ENCODE measurements around the gene PRRX1.

Gene PRRX1

DNA sequence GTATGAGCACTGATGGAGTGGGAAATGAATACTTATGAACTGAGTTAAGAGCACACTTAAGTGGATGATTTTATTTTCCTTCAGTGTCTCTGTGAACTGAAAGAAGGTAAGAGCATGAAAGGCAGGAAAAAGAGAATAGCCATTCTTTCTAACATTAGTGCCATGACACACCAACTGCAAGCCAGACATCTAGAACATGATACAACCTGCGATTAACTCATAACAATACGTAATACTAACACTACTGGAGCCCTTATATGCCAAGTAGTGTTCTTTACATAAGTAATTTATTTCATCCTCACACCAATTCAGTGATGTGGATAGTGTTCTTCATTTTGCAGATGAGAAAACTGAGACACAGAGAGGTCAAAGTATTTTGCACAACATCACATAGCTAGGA is 56.7 kb downstream of the PRRX1 start:
- H3K4me3 ChIP-seq (ENCODE audit: low read depth in 1 of 2, low read length in 1 of 2): no peak overlapping the region
- no peaks in the 10 kb centered on the region for H3K4me1 ChIP-seq (ENCODE audit: control insufficient read depth in 1 of 2, insufficient read depth in 1 of 2, low read depth in 1 of 2, low read length in 1 of 2)
- TF ChIP-seq CTCF (IDR thresholded peaks at IDR 0.05): no peak
- no peak overlapping the region for H3K27ac ChIP-seq
- no peaks in the 10 kb centered on the region for H3K27me3 ChIP-seq
- no peaks in the 10 kb centered on the region for H3K9me3 ChIP-seq
- no peaks in the 10 kb centered on the region for H3K36me3 ChIP-seq

- no peaks in the 10 kb centered on the region for H3K36me3 ChIP-seq
- no peaks in the 10 kb centered on the region for H3K4me1 ChIP-seq (ENCODE audit: control insufficient read depth in 1 of 2, insufficient read depth in 1 of 2, low read depth in 1 of 2, low read length in 1 of 2)
- H3K27ac ChIP-seq: no peak overlapping the region
- H3K27me3 ChIP-seq: no peaks in the 10 kb centered on the region
- no peak overlapping the region for H3K4me3 ChIP-seq (ENCODE audit: low read depth in 1 of 2, low read length in 1 of 2)
- no peak for TF ChIP-seq CTCF (IDR thresholded peaks at IDR 0.05)
- H3K9me3 ChIP-seq: no peaks in the 10 kb centered on the region
Observed at GRCh38 chr1:170721621-170722020, 57.7 kb downstream of the PRRX1 start.

DNA sequence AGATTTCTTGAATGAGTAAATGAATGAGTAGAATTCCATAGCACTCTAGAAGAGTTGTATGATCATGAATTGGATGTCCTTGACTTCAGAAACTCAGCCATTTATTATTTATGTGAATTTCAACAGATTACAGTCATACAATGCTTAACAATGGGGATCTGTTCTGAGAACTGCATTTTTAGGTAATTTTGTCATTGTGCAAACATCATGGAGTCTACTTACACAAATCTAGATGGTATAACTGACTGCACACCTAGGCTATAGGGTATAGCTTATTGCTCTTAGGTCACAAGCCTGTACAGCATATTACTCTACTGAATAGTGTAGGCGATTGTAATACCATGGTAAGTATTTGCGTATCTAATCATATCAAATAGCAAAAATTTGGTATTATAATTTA is 59.6 kb downstream of the PRRX1 start:
- H3K4me3 ChIP-seq (ENCODE audit: low read depth in 1 of 2, low read length in 1 of 2): no peak overlapping the region
- H3K9me3 ChIP-seq: no peaks in the 10 kb centered on the region
- H3K27me3 ChIP-seq: no peaks in the 10 kb centered on the region
- H3K4me1 ChIP-seq (ENCODE audit: control insufficient read depth in 1 of 2, insufficient read depth in 1 of 2, low read depth in 1 of 2, low read length in 1 of 2): no peaks in the 10 kb centered on the region
- no peak overlapping the region for H3K27ac ChIP-seq
- H3K36me3 ChIP-seq: no peaks in the 10 kb centered on the region
- no peak for TF ChIP-seq CTCF (IDR thresholded peaks at IDR 0.05)

- no peak for TF ChIP-seq CTCF (IDR thresholded peaks at IDR 0.05)
- no peak overlapping the region for H3K4me3 ChIP-seq (ENCODE audit: low read depth in 1 of 2, low read length in 1 of 2)
- no peak overlapping the region for H3K27ac ChIP-seq
- H3K27me3 ChIP-seq: no peaks in the 10 kb centered on the region
- no peaks in the 10 kb centered on the region for H3K9me3 ChIP-seq
- no peaks in the 10 kb centered on the region for H3K4me1 ChIP-seq (ENCODE audit: control insufficient read depth in 1 of 2, insufficient read depth in 1 of 2, low read depth in 1 of 2, low read length in 1 of 2)
- H3K36me3 ChIP-seq: no peaks in the 10 kb centered on the region
Observed at GRCh38 chr1:170725326-170725725, 61.4 kb downstream of the PRRX1 start.

- H3K4me1 ChIP-seq (ENCODE audit: control insufficient read depth in 1 of 2, insufficient read depth in 1 of 2, low read depth in 1 of 2, low read length in 1 of 2): no peaks in the 10 kb centered on the region
- H3K36me3 ChIP-seq: no peaks in the 10 kb centered on the region
- no peaks in the 10 kb centered on the region for H3K27me3 ChIP-seq
Observed at GRCh38 chr1:170727963-170728362, 64.0 kb downstream of the PRRX1 start.

More at GRCh38 chr1:170727963-170728362, 64.0 kb downstream of the PRRX1 start:
- Histone ChIP-seq H3K27ac (no peak overlapping the region), H3K9me3 (no peaks in the 10 kb centered on the region), H3K4me3 (ENCODE audit: low read depth in 1 of 2, low read length in 1 of 2) (no peak overlapping the region)
- TF ChIP-seq CTCF (IDR thresholded peaks at IDR 0.05): no peak

All from neutrophil (primary cell).